ENCODE measurements around the gene RTL9. TPM values are rescaled to one million over a fixed set of nuclear protein-coding genes. Genes with fewer than 3 reads are reported as not detected.

The RTL9 gene
- total RNA-seq, 1 experiment from 2014 or later = not detected

DNA sequence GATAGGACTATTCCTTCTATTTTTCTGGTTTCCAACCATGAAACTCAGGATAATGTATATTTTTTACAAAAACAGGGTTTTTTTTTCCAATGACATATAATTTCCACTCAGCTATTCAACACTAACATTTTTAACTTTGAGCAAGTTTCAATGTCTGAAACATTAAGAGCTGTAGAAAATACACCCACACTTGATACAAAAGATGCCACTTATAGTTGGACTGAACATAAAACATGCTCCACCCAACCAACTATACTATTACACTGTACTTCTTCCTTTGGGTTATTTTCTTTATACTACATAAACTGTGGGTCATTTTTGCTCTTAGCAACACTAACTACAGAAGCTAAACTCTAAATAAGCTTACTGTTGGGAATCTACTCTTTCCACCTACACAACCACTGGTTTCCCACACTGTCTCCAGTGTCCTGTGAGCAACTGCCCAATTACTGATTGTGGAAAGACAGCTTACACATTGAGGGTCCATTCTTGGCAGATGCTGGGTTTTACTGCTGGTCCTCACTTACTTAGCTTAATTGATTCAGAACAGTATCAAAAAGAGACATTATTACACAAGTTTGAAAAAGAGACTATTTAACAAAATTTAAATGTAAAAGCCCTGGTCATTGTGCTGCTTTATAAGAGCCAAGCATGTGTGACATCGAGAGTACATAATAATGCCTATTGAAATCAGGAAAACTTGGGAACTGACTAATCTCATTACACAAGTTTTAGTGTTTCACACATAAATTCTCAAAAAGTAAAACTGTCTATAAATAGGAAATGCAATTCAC is 47.0 kb upstream of the RTL9 start:
- intact Hi-C loops (cut with micrococcal nuclease) = no loop called here
- TF ChIP-seq, protein P1, sequence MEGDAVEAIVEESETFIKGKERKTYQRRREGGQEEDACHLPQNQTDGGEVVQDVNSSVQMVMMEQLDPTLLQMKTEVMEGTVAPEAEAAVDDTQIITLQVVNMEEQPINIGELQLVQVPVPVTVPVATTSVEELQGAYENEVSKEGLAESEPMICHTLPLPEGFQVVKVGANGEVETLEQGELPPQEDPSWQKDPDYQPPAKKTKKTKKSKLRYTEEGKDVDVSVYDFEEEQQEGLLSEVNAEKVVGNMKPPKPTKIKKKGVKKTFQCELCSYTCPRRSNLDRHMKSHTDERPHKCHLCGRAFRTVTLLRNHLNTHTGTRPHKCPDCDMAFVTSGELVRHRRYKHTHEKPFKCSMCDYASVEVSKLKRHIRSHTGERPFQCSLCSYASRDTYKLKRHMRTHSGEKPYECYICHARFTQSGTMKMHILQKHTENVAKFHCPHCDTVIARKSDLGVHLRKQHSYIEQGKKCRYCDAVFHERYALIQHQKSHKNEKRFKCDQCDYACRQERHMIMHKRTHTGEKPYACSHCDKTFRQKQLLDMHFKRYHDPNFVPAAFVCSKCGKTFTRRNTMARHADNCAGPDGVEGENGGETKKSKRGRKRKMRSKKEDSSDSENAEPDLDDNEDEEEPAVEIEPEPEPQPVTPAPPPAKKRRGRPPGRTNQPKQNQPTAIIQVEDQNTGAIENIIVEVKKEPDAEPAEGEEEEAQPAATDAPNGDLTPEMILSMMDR (IDR thresholded peaks at IDR 0.05; ENCODE audit: unreplicated experiment) = no peak
- Mint-ChIP-seq H3K4me1 (ENCODE audit: insufficient read depth, unreplicated experiment) (peaks cover 14% of the 10 kb centered on the region), H3K27me3 (ENCODE audit: insufficient read depth, unreplicated experiment) (peaks cover 67% of the 10 kb centered on the region), H3K9me3 (ENCODE audit: unreplicated experiment) (no peaks in the 10 kb centered on the region), H3K4me3 (ENCODE audit: unreplicated experiment) (no peak overlapping the region), H3K36me3 (ENCODE audit: insufficient read depth, unreplicated experiment) (no peaks in the 10 kb centered on the region), H3K27ac (ENCODE audit: low read depth, unreplicated experiment) (no peak overlapping the region)
- CTCF ChIA-PET = interaction anchor here (0.9 kb wide), 1 partner anchor 96 kb away, joined by 3 read pairs; no protein-coding TSS in a partner anchor
- DNase-seq (ENCODE audit: unreplicated experiment) = no peak
- POLR2A ChIA-PET = interaction anchor here (0.6 to 1.8 kb wide), 6 partner anchors 16 to 992 kb away, joined by 3 to 8 read pairs (median 4); no protein-coding TSS in a partner anchor
- BruUV-seq (replicated peaks) = no TSS peak

DNA sequence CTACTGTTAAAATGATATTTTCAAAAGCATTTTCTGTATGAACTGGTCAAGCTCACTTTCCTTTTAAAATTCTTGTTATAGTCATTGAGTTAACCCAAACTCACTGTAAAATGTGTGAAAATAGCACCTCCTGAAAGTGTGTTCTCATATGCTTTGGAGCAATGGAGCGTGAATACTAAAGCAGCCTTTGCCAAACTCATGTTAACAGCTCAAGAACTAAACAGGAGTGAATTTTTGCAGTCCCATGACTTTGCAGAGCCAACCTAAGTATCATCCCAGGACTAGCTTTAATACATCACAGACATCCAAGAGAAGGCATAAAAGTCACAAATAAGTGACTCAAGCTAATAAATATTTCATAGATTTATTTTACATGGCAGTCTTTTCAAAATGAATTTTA is 43.1 kb upstream of the RTL9 start:
- no TSS peak for BruUV-seq (replicated peaks)
- H3K27ac Mint-ChIP-seq (ENCODE audit: low read depth, unreplicated experiment) = peak overlapping the region; percentile 35
- ChIA-PET POLR2A (interaction anchor here (0.9 to 5.1 kb wide), 5 partner anchors 28 to 133 kb away, joined by 4 to 55 read pairs (median 21); no protein-coding TSS in a partner anchor), CTCF (interaction anchor here (0.7 to 1.7 kb wide), 3 partner anchors 88 to 156 kb away, joined by 3 to 6 read pairs (median 3); no protein-coding TSS in a partner anchor)
- peak overlapping the region; percentile 89 for H3K4me3 Mint-ChIP-seq (ENCODE audit: unreplicated experiment)
- peaks cover 38% of the 10 kb centered on the region for H3K27me3 Mint-ChIP-seq (ENCODE audit: insufficient read depth, unreplicated experiment)
- H3K4me1 Mint-ChIP-seq (ENCODE audit: insufficient read depth, unreplicated experiment) = peaks cover 6% of the 10 kb centered on the region
- TF ChIP-seq, protein P1 (IDR thresholded peaks at IDR 0.05; ENCODE audit: unreplicated experiment) = no peak
- DNase-seq (ENCODE audit: unreplicated experiment) = no peak
- intact Hi-C loops (cut with micrococcal nuclease) = loop anchor here (5.0 kb wide), 2 partner anchors 73 to 103 kb away; no protein-coding TSS in a partner anchor
- H3K9me3 Mint-ChIP-seq (ENCODE audit: unreplicated experiment) = no peaks in the 10 kb centered on the region
- H3K36me3 Mint-ChIP-seq (ENCODE audit: insufficient read depth, unreplicated experiment) = no peaks in the 10 kb centered on the region

DNA sequence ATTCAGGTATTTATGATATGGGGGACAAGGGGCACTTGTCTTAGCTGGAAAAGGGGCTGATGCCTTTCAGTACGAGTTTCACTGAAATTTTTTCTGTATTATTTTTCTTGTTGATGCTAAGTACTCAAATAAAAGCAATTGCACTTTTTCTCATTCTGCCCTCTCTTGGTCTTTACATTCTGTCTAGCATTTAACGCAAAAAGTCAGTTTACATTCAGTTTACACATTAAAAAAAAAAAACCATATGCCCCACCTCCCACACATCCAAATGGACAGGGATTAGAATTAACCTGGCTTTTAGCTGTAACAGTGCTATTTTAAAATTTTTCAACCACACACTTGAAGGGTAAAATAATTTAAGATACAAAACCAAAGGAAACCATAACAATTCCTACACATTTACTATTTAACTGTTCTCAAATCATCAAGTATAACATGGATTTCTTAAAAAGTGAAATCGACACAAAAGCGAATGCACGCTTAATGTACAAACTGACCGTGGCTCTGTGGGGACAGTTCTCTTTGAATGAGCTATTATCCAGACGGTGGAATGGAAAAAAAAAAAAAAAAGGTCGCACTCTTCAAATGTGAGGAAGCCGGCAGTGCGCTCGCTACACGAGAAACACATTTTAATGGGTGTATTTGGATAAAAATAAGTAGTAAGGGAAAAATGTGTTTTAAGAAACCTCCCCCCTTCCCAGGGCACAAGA is 42.1 kb upstream of the RTL9 start:
- intact Hi-C loops (cut with micrococcal nuclease) = loop anchor here (1.0 to 5.0 kb wide), 4 partner anchors 74 to 136 kb away; no protein-coding TSS in a partner anchor
- peak; percentile 11 for DNase-seq (ENCODE audit: unreplicated experiment)
- no peaks in the 10 kb centered on the region for H3K9me3 Mint-ChIP-seq (ENCODE audit: unreplicated experiment)
- peaks cover 30% of the 10 kb centered on the region for H3K27me3 Mint-ChIP-seq (ENCODE audit: insufficient read depth, unreplicated experiment)
- CTCF ChIA-PET = interaction anchor here (0.6 to 1.7 kb wide), 4 partner anchors 87 to 1686 kb away, joined by 3 to 6 read pairs (median 3); no protein-coding TSS in a partner anchor
- no peaks in the 10 kb centered on the region for H3K36me3 Mint-ChIP-seq (ENCODE audit: insufficient read depth, unreplicated experiment)
- H3K4me1 Mint-ChIP-seq (ENCODE audit: insufficient read depth, unreplicated experiment) = no peaks in the 10 kb centered on the region
- peak overlapping the region; percentile 89 for H3K4me3 Mint-ChIP-seq (ENCODE audit: unreplicated experiment)
- H3K27ac Mint-ChIP-seq (ENCODE audit: low read depth, unreplicated experiment) = peak overlapping the region; percentile 95
- TF ChIP-seq, protein P1 (IDR thresholded peaks at IDR 0.05; ENCODE audit: unreplicated experiment) = no peak
- TSS peak; percentile 36 for BruUV-seq (replicated peaks)
- POLR2A ChIA-PET = interaction anchor here (0.6 to 5.1 kb wide), 18 partner anchors 15 to 1874 kb away, joined by 3 to 55 read pairs (median 8); no protein-coding TSS in a partner anchor
